ENCODE measurements around the gene USH1G. TPM values are rescaled to one million over a fixed set of nuclear protein-coding genes. Genes with fewer than 3 reads are reported as not detected.
"Not testable (repeated sequence)": the region's sequence is repeated elsewhere in the genome, so short reads cannot be mapped to it uniquely, and the experiment has no call there.

The USH1G gene
- total RNA-seq, 2 donors from 2014 or later, result not detected

GRCh38 chr17:74909097-74909496 is 14.0 kb downstream of the USH1G start:
- H3K36me3 Mint-ChIP-seq (ENCODE audit: low read depth); H3K9me3 Mint-ChIP-seq; H3K4me1 Mint-ChIP-seq; H3K27ac Mint-ChIP-seq; ATAC-seq (replicated peaks); H3K27me3 Mint-ChIP-seq; H3K4me3 Mint-ChIP-seq: not testable (repeated sequence)

- H3K4me1 Mint-ChIP-seq, result no peaks in the 10 kb centered on the region
- no peak overlapping the region for H3K27ac Mint-ChIP-seq
- no peak overlapping the region for H3K4me3 Mint-ChIP-seq
- H3K27me3 Mint-ChIP-seq, result peaks cover 5% of the 10 kb centered on the region
- no peaks in the 10 kb centered on the region for H3K9me3 Mint-ChIP-seq
- no peak for ATAC-seq (replicated peaks)
- H3K36me3 Mint-ChIP-seq (ENCODE audit: low read depth), result no peaks in the 10 kb centered on the region
Measured at GRCh38 chr17:74907012-74907411, 16.0 kb downstream of the USH1G start.

- H3K27ac Mint-ChIP-seq; ATAC-seq (replicated peaks); H3K9me3 Mint-ChIP-seq; H3K4me3 Mint-ChIP-seq; H3K36me3 Mint-ChIP-seq (ENCODE audit: low read depth); H3K27me3 Mint-ChIP-seq; H3K4me1 Mint-ChIP-seq: not testable (repeated sequence)
Measured at GRCh38 chr17:74906214-74906793, 16.8 kb downstream of the USH1G start.

GRCh38 chr17:74904687-74905409 is 18.2 kb downstream of the USH1G start:
- H3K4me3 Mint-ChIP-seq, result no peak overlapping the region
- peak; percentile 43 for ATAC-seq (replicated peaks)
- no peak overlapping the region for H3K27ac Mint-ChIP-seq
- H3K27me3 Mint-ChIP-seq, result peaks cover 5% of the 10 kb centered on the region
- H3K4me1 Mint-ChIP-seq, result no peaks in the 10 kb centered on the region
- H3K9me3 Mint-ChIP-seq, result no peaks in the 10 kb centered on the region
- no peaks in the 10 kb centered on the region for H3K36me3 Mint-ChIP-seq (ENCODE audit: low read depth)

DNA sequence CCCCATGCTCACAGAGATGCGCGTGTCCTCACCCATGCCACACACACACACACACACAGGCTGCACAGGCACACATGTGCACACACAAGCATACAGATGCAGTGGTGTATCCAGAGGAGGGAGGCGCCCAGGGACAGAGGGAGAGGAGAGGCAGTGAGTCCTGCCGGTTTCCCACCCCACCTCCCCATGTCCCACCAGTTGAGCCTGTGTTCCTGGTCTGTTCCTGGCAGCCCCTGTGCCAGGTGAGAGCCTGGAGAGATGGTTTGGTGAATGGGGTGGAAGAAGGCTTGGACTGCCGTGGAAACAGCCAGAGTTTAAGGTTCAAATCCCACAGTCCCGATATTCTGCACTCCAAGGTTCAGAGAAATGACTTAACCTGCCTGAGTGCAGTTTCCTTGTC is 19.4 kb downstream of the USH1G start:
- no peak overlapping the region for H3K4me3 Mint-ChIP-seq

DNA sequence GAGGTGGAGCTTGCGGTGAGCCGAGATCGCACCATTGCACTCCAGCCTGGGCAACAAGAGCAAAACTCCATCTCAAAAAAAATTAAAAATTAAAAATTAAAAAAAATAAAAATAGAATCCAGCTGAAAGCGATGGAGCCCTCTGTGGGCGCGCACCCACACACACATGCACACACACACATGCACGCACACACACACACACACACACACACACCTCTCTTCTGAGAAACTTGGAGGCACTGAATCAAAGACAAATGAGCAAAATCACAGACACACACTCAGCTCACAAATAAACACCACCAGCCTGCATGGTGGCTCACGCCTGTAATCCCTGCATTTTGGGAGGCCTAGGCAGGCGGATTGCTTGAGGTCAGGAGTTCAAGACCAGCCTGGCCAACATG is 20.0 kb downstream of the USH1G start:
- Mint-ChIP-seq H3K36me3 (ENCODE audit: low read depth) (no peaks in the 10 kb centered on the region), H3K27ac (no peak overlapping the region)
- ATAC-seq (replicated peaks), result no peak

More for the DNA sequence above, 19.4 kb downstream of the USH1G start:
- Mint-ChIP-seq H3K27ac (no peak overlapping the region), H3K27me3 (peaks cover 5% of the 10 kb centered on the region), H3K36me3 (ENCODE audit: low read depth) (no peaks in the 10 kb centered on the region), H3K9me3 (no peaks in the 10 kb centered on the region), H3K4me1 (no peaks in the 10 kb centered on the region)
- ATAC-seq (replicated peaks), result no peak

DNA sequence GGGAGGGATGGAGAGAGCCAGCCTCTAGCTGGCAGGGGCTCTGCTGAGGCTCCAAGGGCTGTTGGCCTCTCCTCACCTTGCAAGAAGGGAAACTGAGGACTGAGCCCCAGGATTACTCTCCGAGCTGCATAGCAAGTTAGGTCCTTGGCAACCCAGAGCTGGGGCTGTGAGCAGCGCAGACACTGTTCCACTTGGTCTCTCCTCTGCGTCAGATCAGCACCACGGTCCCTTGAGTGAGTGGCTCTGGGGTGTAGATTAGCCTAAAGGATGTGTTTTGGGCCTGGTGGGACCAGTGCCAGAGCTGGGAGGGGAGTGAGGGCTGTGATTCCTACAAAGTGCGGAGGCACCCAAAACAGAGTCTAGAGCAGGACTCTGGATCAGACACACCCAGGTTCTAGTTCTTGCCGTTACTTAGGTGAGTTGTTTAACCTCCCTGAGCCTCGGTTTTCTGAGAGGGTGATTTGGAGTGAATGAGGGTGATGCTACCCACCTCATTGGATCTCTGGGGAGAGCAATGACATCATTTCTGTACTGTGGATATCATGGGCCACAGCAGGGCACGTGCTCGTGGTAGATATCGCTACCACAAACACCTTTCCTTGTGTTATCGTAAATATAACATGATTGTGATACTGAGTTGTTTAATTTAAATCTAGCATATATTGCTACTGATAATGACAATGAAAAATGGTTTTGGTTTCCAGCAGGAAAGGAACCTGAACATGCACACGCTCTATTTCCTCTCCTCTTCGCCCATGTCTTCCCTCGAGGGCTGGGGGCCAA is 21.5 kb downstream of the USH1G start:
- ATAC-seq (replicated peaks), result no peak
- Mint-ChIP-seq H3K36me3 (ENCODE audit: low read depth) (no peaks in the 10 kb centered on the region), H3K9me3 (no peaks in the 10 kb centered on the region), H3K27me3 (peaks cover 5% of the 10 kb centered on the region), H3K27ac (no peak overlapping the region), H3K4me1 (no peaks in the 10 kb centered on the region), H3K4me3 (no peak overlapping the region)

More for the DNA sequence above, 20.0 kb downstream of the USH1G start:
- no peak overlapping the region for H3K4me3 Mint-ChIP-seq
- H3K9me3 Mint-ChIP-seq, result no peaks in the 10 kb centered on the region
- no peaks in the 10 kb centered on the region for H3K4me1 Mint-ChIP-seq
- H3K27me3 Mint-ChIP-seq, result peaks cover 5% of the 10 kb centered on the region

- H3K27ac Mint-ChIP-seq, result no peak overlapping the region
- H3K4me3 Mint-ChIP-seq, result no peak overlapping the region
- no peaks in the 10 kb centered on the region for H3K4me1 Mint-ChIP-seq
Measured at GRCh38 chr17:74900208-74900607, 22.8 kb downstream of the USH1G start.

GRCh38 chr17:74898376-74898946 is 24.6 kb downstream of the USH1G start:
- H3K27me3 Mint-ChIP-seq, result peaks cover 19% of the 10 kb centered on the region

More at GRCh38 chr17:74900208-74900607, 22.8 kb downstream of the USH1G start:
- Mint-ChIP-seq H3K9me3 (no peaks in the 10 kb centered on the region), H3K36me3 (ENCODE audit: low read depth) (no peaks in the 10 kb centered on the region), H3K27me3 (peaks cover 10% of the 10 kb centered on the region)
- ATAC-seq (replicated peaks), result no peak

GRCh38 chr17:74893936-74894671 is 29.0 kb downstream of the USH1G start:
- no peak overlapping the region for H3K27ac Mint-ChIP-seq
- peaks cover 19% of the 10 kb centered on the region for H3K27me3 Mint-ChIP-seq
- ATAC-seq (replicated peaks), result no peak
- peak overlapping the region; percentile 46 for H3K4me3 Mint-ChIP-seq
- H3K9me3 Mint-ChIP-seq, result no peaks in the 10 kb centered on the region
- H3K4me1 Mint-ChIP-seq, result no peaks in the 10 kb centered on the region
- H3K36me3 Mint-ChIP-seq (ENCODE audit: low read depth), result no peaks in the 10 kb centered on the region

More at GRCh38 chr17:74898376-74898946, 24.6 kb downstream of the USH1G start:
- no peaks in the 10 kb centered on the region for H3K4me1 Mint-ChIP-seq
- no peak overlapping the region for H3K4me3 Mint-ChIP-seq
- no peak for ATAC-seq (replicated peaks)
- H3K36me3 Mint-ChIP-seq (ENCODE audit: low read depth), result no peaks in the 10 kb centered on the region
- no peaks in the 10 kb centered on the region for H3K9me3 Mint-ChIP-seq
- no peak overlapping the region for H3K27ac Mint-ChIP-seq

DNA sequence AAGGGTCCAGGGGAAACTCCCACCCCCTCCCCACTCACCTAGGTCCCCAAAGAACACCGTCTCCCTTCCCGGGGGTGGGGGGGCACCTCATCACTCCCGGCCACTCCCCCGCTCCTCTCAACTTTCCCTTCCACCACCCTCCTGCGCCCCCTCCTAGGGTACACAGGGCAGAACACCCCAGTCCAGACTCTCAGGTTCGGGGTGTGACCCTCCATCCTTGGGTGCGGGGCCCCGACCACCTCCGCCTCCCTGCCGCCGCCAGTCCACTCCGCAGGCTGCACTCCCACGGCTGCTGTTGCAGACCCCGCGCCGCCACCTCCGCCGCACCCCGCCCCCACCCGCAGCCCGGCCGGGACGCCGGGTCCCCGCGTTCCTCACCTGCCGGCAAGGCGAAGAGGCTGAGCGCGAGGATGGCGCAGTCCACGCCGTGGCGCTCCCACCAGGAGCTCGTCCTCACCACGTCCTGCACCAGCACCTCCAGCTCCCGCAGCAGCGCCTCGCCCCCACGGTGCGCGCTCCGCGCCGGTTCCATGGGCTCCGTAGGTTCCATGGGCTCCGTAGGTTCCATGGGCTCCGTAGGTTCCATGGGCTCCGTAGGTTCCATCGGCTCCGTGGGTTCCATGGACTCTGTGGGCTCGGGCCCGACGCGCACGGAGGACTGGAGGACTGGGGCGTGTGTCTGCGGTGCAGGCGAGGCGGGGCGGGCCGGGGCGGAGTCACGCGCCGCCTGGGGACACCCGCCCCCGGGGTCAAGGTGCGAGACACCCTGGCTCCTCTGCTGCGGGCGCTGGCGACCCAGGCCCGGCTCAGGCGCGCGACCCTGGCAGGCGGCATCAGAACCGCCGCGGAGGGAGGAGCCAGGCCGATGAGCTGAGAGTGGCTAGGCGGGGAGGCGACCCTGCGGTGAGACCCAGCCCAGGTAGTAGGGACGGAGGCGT is 29.8 kb downstream of the USH1G start, which contains the start of gene FADS6:
Gene FADS6 (minus strand): TSS at position 660 of the 938 bp plus-strand sequence. CDS start 38 bp downstream, at position 622.
- ATAC-seq (replicated peaks), result no peak
- peaks cover 19% of the 10 kb centered on the region for H3K27me3 Mint-ChIP-seq
- no peaks in the 10 kb centered on the region for H3K36me3 Mint-ChIP-seq (ENCODE audit: low read depth)
- H3K4me3 Mint-ChIP-seq, result peak within 1 kb of the TSS; percentile 46
- H3K4me1 Mint-ChIP-seq, result no peaks in the 10 kb centered on the region
- no peak within 1 kb of the TSS for H3K27ac Mint-ChIP-seq
- H3K9me3 Mint-ChIP-seq, result no peaks in the 10 kb centered on the region

- Mint-ChIP-seq H3K27me3 (peaks cover 21% of the 10 kb centered on the region), H3K36me3 (ENCODE audit: low read depth) (no peaks in the 10 kb centered on the region), H3K9me3 (no peaks in the 10 kb centered on the region), H3K4me1 (no peaks in the 10 kb centered on the region), H3K27ac (no peak overlapping the region), H3K4me3 (no peak overlapping the region)
- ATAC-seq (replicated peaks), result no peak
Measured at GRCh38 chr17:74892013-74892841, 30.8 kb downstream of the USH1G start.

All from activated T-helper 17 cell treated with anti-CD3 and anti-CD28 coated beads, Interleukin-2, amount 50 U/mL, for 72 hours (primary cell).